Measurements from ENCODE around the gene MGLL. TPM values are rescaled to one million over a fixed set of nuclear protein-coding genes. Genes with fewer than 3 reads are reported as not detected.
A peak's percentile ranks its signal among the peaks of the same experiment; 100 is the strongest.

Gene MGLL
- total and polyA plus RNA-seq, 9 of the 15 experiments (the other 6 are each of a cell fraction or from before 2014, with no cell fraction given), result 0.12 to 0.32 (median 0.18) TPM; not detected in 6

- DNase-seq (ENCODE audit: extremely low read depth in 1 of 4, low spot score in 3 of 4) (no peak), ATAC-seq (no peak), FAIRE-seq (no peak)
- Histone ChIP-seq H3K9me3 (replicated peaks; ENCODE audit: control insufficient read depth, insufficient read depth, low read depth, low read length) (no peaks in the 10 kb centered on the region), H2AFZ (ENCODE audit: low read depth, low read length) (no peak overlapping the region), H3K36me3 (ENCODE audit: control insufficient read depth, insufficient read depth, low read length) (no peaks in the 10 kb centered on the region), H3K9me1 (ENCODE audit: control insufficient read depth, insufficient read depth, low read length) (peaks cover 3% of the 10 kb centered on the region), H3K27me3 (ENCODE audit: control insufficient read depth in 2 of 2, insufficient read depth in 2 of 2, low read length in 2 of 2) (no peaks in the 10 kb centered on the region), H3K4me3 (no peak overlapping the region), H3K4me1 (replicated peaks in 1 of 2; ENCODE audit: control insufficient read depth in 2 of 2, insufficient read depth in 2 of 2, low read length in 2 of 2) (peaks cover 25 to 46% of the 10 kb centered on the region in 2 experiments), H3K4me2 (ENCODE audit: insufficient read depth, low read length) (no peak overlapping the region), H4K20me1 (replicated peaks; ENCODE audit: control insufficient read depth, insufficient read depth, low read length) (no peaks in the 10 kb centered on the region), H3K9ac (ENCODE audit: insufficient read depth in 1 of 2, low read depth in 2 of 2, low read length in 2 of 2) (peak overlapping the region in 1 of 2 experiments; percentile 45; a peak in 1 of 4 replicates), H3K79me2 (ENCODE audit: control insufficient read depth, insufficient read depth, low read length) (no peaks in the 10 kb centered on the region), H3K27ac (ENCODE audit: extremely low read depth, low read depth, low read length) (no peak overlapping the region)
- in situ Hi-C loops (cut with MboI), result no loop called here
- intact Hi-C loops (cut with micrococcal nuclease), result no loop called here
- no TSS peak for BruUV-seq (replicated peaks)
- WGBS (ENCODE audit: insufficient coverage, low coverage, missing lambda C conversion rate), result 77% methylated on average over 3 of the region's 5 CpGs
- ChIA-PET CTCF (ENCODE audit: low intra/inter-chr PET ratio) (no interaction called here), POLR2A (no interaction called here)
- TF ChIP-seq KAT2B (IDR thresholded peaks at IDR 0.05; ENCODE audit: low read depth, low read length), result no peak
These were observed 121.9 kb downstream of the MGLL start for GRCh38 chr3:127700406-127700805.

GRCh38 chr3:127699416-127700300, 122.7 kb downstream of the MGLL start:
- Histone ChIP-seq H3K9me1 (ENCODE audit: control insufficient read depth, insufficient read depth, low read length) (peaks cover 3% of the 10 kb centered on the region), H3K27ac (ENCODE audit: extremely low read depth, low read depth, low read length) (no peak overlapping the region), H3K27me3 (ENCODE audit: control insufficient read depth in 2 of 2, insufficient read depth in 2 of 2, low read length in 2 of 2) (0 out of 5 replicates have a peak, but pooled peaks cover 0 to 5% of the 10 kb centered on the region in 2 experiments), H3K4me3 (no peak overlapping the region), H3K36me3 (ENCODE audit: control insufficient read depth, insufficient read depth, low read length) (no peaks in the 10 kb centered on the region), H3K4me2 (ENCODE audit: insufficient read depth, low read length) (no peak overlapping the region), H4K20me1 (replicated peaks; ENCODE audit: control insufficient read depth, insufficient read depth, low read length) (no peaks in the 10 kb centered on the region), H2AFZ (ENCODE audit: low read depth, low read length) (no peak overlapping the region), H3K4me1 (replicated peaks in 1 of 2; ENCODE audit: control insufficient read depth in 2 of 2, insufficient read depth in 2 of 2, low read length in 2 of 2) (peaks cover 25 to 46% of the 10 kb centered on the region in 2 experiments), H3K9ac (ENCODE audit: insufficient read depth in 1 of 2, low read depth in 2 of 2, low read length in 2 of 2) (no peak overlapping the region), H3K9me3 (replicated peaks; ENCODE audit: control insufficient read depth, insufficient read depth, low read depth, low read length) (no peaks in the 10 kb centered on the region), H3K79me2 (ENCODE audit: control insufficient read depth, insufficient read depth, low read length) (no peaks in the 10 kb centered on the region)
- BruUV-seq (replicated peaks), result no TSS peak
- FAIRE-seq (no peak), ATAC-seq (no peak), DNase-seq (ENCODE audit: extremely low read depth in 1 of 4, low spot score in 3 of 4) (no peak)
- intact Hi-C loops (cut with micrococcal nuclease) (loop anchor here (5.0 kb wide), 1 partner anchor 48 kb away; no protein-coding TSS in a partner anchor), in situ Hi-C loops (cut with MboI) (no loop called here)
- 65% methylated on average over 8 of the region's 9 CpGs for WGBS (ENCODE audit: insufficient coverage, low coverage, missing lambda C conversion rate)
- CTCF ChIA-PET (ENCODE audit: low intra/inter-chr PET ratio), result no interaction called here
- POLR2A ChIA-PET, result interaction anchor here (0.7 to 1.0 kb wide), 2 partner anchors 138 to 1327 kb away, joined by 3 to 4 read pairs; no protein-coding TSS in a partner anchor
- no peak for TF ChIP-seq ZNF592 (IDR thresholded peaks at IDR 0.05)
- no peak for TF ChIP-seq ZNF639 (CRISPR knock-in tag; conservative IDR thresholded peaks at IDR 0.05 in 1 of 2, IDR thresholded peaks at IDR 0.05 in 1 of 2)
- no peak for TF ChIP-seq TAF1 (IDR thresholded peaks at IDR 0.05; ENCODE audit: control insufficient read depth, extremely low read depth, insufficient read depth, low read length, severe bottlenecking)
- no peak for TF ChIP-seq RNF2 (IDR thresholded peaks at IDR 0.05)
- no peak for TF ChIP-seq EHMT2 (IDR thresholded peaks at IDR 0.05)
- no peak for TF ChIP-seq CBX1 (IDR thresholded peaks at IDR 0.05; ENCODE audit: low read depth)
